Measurements from ENCODE around the gene WDR70.
A peak's percentile ranks its signal among the peaks of the same experiment; 100 is the strongest.

The WDR70 gene

DNA sequence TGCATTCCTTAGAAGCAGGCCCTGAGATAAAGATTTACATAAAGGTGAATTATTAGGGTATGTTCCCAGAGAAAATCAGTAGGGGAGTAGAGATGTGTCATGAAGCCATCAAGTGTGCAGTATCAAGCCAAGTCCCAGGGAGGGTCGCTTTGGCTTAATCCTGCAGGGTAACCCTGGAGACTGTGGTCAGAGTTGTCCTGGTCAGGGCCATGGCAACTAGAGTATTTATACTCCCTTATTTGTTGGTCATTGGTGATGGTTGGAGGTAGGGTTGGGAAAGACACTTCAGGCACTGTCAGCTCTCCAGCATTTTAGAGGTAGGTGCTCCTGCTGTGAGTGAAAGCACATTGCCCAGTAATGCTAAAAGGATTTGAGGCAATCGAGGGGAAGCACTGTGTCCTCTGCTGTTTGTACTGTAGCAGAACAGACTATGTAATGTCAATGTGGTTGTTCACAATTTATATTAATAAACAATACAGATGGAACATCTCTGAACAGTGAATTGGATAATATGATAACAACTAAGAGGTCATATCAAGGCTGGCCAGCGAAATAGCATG lies 351.9 kb downstream of the WDR70 start:
- TF ChIP-seq ESRRG (CRISPR knock-in tag; IDR thresholded peaks at IDR 0.05): no peak
- no peak for TF ChIP-seq ZC3H10 (CRISPR knock-in tag; IDR thresholded peaks at IDR 0.05)
- no peak for TF ChIP-seq BACH2 (CRISPR knock-in tag; IDR thresholded peaks at IDR 0.05; ENCODE audit: borderline replicate concordance)
- no peak for TF ChIP-seq TOX (CRISPR knock-in tag; IDR thresholded peaks at IDR 0.05; ENCODE audit: borderline replicate concordance)
- no peak for TF ChIP-seq TCF4 (CRISPR knock-in tag; IDR thresholded peaks at IDR 0.05; ENCODE audit: borderline replicate concordance)
- TF ChIP-seq CSDC2 (CRISPR knock-in tag; IDR thresholded peaks at IDR 0.05): no peak
- no peak for TF ChIP-seq ZFP3 (CRISPR knock-in tag; IDR thresholded peaks at IDR 0.05)
- TF ChIP-seq, protein P1, sequence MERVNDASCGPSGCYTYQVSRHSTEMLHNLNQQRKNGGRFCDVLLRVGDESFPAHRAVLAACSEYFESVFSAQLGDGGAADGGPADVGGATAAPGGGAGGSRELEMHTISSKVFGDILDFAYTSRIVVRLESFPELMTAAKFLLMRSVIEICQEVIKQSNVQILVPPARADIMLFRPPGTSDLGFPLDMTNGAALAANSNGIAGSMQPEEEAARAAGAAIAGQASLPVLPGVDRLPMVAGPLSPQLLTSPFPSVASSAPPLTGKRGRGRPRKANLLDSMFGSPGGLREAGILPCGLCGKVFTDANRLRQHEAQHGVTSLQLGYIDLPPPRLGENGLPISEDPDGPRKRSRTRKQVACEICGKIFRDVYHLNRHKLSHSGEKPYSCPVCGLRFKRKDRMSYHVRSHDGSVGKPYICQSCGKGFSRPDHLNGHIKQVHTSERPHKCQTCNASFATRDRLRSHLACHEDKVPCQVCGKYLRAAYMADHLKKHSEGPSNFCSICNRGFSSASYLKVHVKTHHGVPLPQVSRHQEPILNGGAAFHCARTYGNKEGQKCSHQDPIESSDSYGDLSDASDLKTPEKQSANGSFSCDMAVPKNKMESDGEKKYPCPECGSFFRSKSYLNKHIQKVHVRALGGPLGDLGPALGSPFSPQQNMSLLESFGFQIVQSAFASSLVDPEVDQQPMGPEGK (CRISPR knock-in tag; IDR thresholded peaks at IDR 0.05; ENCODE audit: borderline replicate concordance): no peak
- ATAC-seq: no peak

DNA sequence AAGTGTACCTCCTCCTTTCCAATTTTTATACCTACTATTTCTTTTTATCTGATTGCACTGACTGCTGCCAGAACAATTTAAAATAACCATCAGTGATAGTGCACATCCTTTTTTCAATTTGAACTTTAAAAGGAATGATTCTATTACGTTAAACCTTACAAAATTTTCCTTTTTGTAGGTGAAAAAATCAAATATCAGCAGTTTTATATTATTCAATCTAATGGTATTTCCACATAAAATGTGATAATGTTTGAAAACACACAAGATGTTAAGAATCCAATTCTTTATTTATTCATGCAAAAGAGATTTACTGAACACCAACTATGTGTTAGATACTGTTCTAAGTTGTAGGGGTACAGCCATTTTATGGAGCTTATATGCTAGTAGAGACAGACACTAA lies 355.0 kb downstream of the WDR70 start:
- no peak for ATAC-seq
- TF ChIP-seq ARNTL (CRISPR knock-in tag; IDR thresholded peaks at IDR 0.05; ENCODE audit: borderline replicate concordance, low read depth) (no peak), ZFP3 (CRISPR knock-in tag; IDR thresholded peaks at IDR 0.05) (no peak), ISL1 (CRISPR knock-in tag; IDR thresholded peaks at IDR 0.05) (no peak), RARB (CRISPR knock-in tag; IDR thresholded peaks at IDR 0.05) (no peak), BACH2 (CRISPR knock-in tag; IDR thresholded peaks at IDR 0.05; ENCODE audit: borderline replicate concordance) (no peak), OSR1 (CRISPR knock-in tag; IDR thresholded peaks at IDR 0.05) (no peak), ESRRG (CRISPR knock-in tag; IDR thresholded peaks at IDR 0.05) (no peak), ZFP30 (CRISPR knock-in tag; IDR thresholded peaks at IDR 0.05) (no peak), ZNF8 (CRISPR knock-in tag; IDR thresholded peaks at IDR 0.05) (no peak), ZNF565 (CRISPR knock-in tag; conservative IDR thresholded peaks at IDR 0.05; ENCODE audit: low read depth) (no peak), SNAI2 (CRISPR knock-in tag; IDR thresholded peaks at IDR 0.05) (no peak), PPARA (CRISPR knock-in tag; IDR thresholded peaks at IDR 0.05; ENCODE audit: borderline replicate concordance) (no peak)
- TF ChIP-seq, protein P1 (CRISPR knock-in tag; IDR thresholded peaks at IDR 0.05; ENCODE audit: borderline replicate concordance): no peak
- TF ChIP-seq, protein P2, sequence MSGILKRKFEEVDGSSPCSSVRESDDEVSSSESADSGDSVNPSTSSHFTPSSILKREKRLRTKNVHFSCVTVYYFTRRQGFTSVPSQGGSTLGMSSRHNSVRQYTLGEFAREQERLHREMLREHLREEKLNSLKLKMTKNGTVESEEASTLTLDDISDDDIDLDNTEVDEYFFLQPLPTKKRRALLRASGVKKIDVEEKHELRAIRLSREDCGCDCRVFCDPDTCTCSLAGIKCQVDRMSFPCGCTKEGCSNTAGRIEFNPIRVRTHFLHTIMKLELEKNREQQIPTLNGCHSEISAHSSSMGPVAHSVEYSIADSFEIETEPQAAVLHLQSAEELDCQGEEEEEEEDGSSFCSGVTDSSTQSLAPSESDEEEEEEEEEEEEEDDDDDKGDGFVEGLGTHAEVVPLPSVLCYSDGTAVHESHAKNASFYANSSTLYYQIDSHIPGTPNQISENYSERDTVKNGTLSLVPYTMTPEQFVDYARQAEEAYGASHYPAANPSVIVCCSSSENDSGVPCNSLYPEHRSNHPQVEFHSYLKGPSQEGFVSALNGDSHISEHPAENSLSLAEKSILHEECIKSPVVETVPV (CRISPR knock-in tag; IDR thresholded peaks at IDR 0.05): no peak
- TF ChIP-seq, protein P3, sequence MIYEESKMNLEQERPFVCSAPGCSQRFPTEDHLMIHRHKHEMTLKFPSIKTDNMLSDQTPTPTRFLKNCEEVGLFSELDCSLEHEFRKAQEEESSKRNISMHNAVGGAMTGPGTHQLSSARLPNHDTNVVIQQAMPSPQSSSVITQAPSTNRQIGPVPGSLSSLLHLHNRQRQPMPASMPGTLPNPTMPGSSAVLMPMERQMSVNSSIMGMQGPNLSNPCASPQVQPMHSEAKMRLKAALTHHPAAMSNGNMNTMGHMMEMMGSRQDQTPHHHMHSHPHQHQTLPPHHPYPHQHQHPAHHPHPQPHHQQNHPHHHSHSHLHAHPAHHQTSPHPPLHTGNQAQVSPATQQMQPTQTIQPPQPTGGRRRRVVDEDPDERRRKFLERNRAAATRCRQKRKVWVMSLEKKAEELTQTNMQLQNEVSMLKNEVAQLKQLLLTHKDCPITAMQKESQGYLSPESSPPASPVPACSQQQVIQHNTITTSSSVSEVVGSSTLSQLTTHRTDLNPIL (CRISPR knock-in tag; IDR thresholded peaks at IDR 0.05; ENCODE audit: low read depth): no peak

DNA sequence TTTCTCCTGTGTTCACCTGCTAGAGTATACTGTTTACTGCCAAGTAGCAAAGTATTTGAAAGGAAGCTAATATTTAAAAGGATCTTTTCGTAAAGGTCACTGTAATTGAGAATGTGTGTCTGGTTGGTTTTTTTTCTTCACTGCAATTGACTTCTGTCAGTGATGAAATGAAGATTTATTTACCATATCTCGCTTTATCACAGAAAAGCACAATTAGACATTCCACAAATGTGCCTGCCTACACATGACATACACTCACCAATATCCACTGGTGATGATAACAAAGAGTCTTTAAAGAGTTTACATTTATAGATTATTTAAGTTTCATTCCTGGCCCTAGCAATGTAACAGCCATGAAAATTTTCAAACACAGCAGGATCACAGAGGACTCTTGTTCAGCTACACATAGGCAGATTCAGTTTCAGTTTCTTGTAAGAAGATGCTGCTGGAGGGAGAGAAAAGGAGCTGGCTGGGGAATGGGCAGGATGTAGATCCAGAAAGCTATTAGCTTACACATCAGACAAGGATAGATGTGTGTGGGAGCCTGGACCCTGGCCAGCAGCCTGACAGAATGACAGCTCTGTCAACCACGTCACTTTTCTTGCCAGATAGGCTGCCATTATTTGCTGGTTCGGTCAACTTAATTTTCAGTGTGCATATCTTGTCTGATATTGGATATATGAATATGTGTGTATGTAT lies 356.7 kb downstream of the WDR70 start:
- ATAC-seq: peak; percentile 73
- TF ChIP-seq BACH2 (CRISPR knock-in tag; IDR thresholded peaks at IDR 0.05; ENCODE audit: borderline replicate concordance): no peak
- no peak for TF ChIP-seq TCF4 (CRISPR knock-in tag; IDR thresholded peaks at IDR 0.05; ENCODE audit: borderline replicate concordance)
- TF ChIP-seq, protein P4, sequence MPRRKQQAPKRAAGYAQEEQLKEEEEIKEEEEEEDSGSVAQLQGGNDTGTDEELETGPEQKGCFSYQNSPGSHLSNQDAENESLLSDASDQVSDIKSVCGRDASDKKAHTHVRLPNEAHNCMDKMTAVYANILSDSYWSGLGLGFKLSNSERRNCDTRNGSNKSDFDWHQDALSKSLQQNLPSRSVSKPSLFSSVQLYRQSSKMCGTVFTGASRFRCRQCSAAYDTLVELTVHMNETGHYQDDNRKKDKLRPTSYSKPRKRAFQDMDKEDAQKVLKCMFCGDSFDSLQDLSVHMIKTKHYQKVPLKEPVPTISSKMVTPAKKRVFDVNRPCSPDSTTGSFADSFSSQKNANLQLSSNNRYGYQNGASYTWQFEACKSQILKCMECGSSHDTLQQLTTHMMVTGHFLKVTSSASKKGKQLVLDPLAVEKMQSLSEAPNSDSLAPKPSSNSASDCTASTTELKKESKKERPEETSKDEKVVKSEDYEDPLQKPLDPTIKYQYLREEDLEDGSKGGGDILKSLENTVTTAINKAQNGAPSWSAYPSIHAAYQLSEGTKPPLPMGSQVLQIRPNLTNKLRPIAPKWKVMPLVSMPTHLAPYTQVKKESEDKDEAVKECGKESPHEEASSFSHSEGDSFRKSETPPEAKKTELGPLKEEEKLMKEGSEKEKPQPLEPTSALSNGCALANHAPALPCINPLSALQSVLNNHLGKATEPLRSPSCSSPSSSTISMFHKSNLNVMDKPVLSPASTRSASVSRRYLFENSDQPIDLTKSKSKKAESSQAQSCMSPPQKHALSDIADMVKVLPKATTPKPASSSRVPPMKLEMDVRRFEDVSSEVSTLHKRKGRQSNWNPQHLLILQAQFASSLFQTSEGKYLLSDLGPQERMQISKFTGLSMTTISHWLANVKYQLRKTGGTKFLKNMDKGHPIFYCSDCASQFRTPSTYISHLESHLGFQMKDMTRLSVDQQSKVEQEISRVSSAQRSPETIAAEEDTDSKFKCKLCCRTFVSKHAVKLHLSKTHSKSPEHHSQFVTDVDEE (CRISPR knock-in tag; IDR thresholded peaks at IDR 0.05): no peak
- TF ChIP-seq ZNF8 (CRISPR knock-in tag; IDR thresholded peaks at IDR 0.05): no peak
- no peak for TF ChIP-seq ZFP3 (CRISPR knock-in tag; IDR thresholded peaks at IDR 0.05)
- TF ChIP-seq ARNTL (CRISPR knock-in tag; IDR thresholded peaks at IDR 0.05; ENCODE audit: borderline replicate concordance, low read depth): no peak
- no peak for TF ChIP-seq TOX (CRISPR knock-in tag; IDR thresholded peaks at IDR 0.05; ENCODE audit: borderline replicate concordance)
- TF ChIP-seq ZC3H10 (CRISPR knock-in tag; IDR thresholded peaks at IDR 0.05): no peak
- no peak for TF ChIP-seq OSR1 (CRISPR knock-in tag; IDR thresholded peaks at IDR 0.05)
- TF ChIP-seq GLIS3 (CRISPR knock-in tag; IDR thresholded peaks at IDR 0.05): no peak
- no peak for TF ChIP-seq ZNF565 (CRISPR knock-in tag; conservative IDR thresholded peaks at IDR 0.05; ENCODE audit: low read depth)
- no peak for TF ChIP-seq SNAI2 (CRISPR knock-in tag; IDR thresholded peaks at IDR 0.05)
- TF ChIP-seq, protein P1 (CRISPR knock-in tag; IDR thresholded peaks at IDR 0.05; ENCODE audit: borderline replicate concordance): no peak
- TF ChIP-seq, protein P5, sequence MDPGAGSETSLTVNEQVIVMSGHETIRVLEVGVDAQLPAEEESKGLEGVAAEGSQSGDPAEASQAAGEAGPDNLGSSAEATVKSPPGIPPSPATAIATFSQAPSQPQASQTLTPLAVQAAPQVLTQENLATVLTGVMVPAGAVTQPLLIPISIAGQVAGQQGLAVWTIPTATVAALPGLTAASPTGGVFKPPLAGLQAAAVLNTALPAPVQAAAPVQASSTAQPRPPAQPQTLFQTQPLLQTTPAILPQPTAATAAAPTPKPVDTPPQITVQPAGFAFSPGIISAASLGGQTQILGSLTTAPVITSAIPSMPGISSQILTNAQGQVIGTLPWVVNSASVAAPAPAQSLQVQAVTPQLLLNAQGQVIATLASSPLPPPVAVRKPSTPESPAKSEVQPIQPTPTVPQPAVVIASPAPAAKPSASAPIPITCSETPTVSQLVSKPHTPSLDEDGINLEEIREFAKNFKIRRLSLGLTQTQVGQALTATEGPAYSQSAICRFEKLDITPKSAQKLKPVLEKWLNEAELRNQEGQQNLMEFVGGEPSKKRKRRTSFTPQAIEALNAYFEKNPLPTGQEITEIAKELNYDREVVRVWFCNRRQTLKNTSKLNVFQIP (CRISPR knock-in tag; IDR thresholded peaks at IDR 0.05; ENCODE audit: borderline replicate concordance, low read depth): no peak
- no peak for TF ChIP-seq ZFP30 (CRISPR knock-in tag; IDR thresholded peaks at IDR 0.05)
- no peak for TF ChIP-seq RARB (CRISPR knock-in tag; IDR thresholded peaks at IDR 0.05)
- no peak for TF ChIP-seq PPARA (CRISPR knock-in tag; IDR thresholded peaks at IDR 0.05; ENCODE audit: borderline replicate concordance)
